22Rv1 (cell line): ENCODE data around the gene C10orf95.

Experiments
- H3K27ac ChIP-seq: fragments of 450-650 bp; 2 replicates; pipeline ENCODE4 v1.5.1; 2017
- CTCF ChIP-seq: fragments of 450-650 bp; IDR thresholded peaks from 2 replicates; pipeline ENCODE4 v1.5.1; 2017; ENCODE audit warnings: mild to moderate bottlenecking
- ZFX ChIP-seq: fragments of 450-650 bp; IDR thresholded peaks from 2 replicates; pipeline ENCODE4 v1.6.1; 2017; ENCODE audit warnings: antibody characterized with exemption, borderline replicate concordance

Gene C10orf95

GRCh38 chr10:102419269-102420180 is 31.8 kb downstream of the C10orf95 start:
- peak overlapping the region; percentile 97 for H3K27ac ChIP-seq
- TF ChIP-seq ZFX (no peak), CTCF (no peak)

DNA sequence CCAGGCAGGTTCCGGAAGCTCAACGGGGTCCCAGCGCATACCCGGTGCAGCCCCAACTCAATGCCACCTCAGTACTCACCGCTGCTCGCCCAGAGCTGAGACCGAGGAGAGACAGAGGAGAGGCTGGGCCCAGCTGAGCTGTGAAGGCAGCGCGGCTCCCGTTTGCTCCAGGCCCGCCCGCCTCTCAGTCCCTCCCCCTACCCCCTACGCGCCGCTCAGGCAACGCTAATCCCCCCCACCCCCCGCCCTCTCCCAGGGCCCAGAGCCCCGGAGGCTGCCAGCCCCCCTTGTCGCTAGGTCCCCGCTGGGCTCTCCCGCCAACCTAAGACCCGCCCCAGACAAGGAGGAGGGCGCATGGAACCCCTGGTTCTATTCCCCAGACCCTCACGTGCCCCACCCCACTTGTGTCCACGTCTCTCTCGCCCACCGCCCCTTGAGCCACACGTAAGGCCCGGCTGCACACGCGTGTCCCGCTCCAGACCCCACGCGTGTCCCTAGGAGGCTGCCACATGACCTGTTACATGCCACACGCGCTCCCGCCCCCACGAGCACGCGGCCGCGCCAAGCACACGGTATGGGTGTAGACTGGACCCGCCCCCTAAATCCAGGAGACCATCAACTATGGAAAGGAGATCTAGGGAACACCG is 32.6 kb downstream of the C10orf95 start, which contains the start of gene PSD:
Gene PSD (minus strand): TSS at position 164 of the 647 bp plus-strand sequence. CDS start 1,747 bp downstream, outside the sequence.
- TF ChIP-seq CTCF: no peak
- no peak for TF ChIP-seq ZFX
- H3K27ac ChIP-seq: peak within 1 kb of the TSS; percentile 97

- TF ChIP-seq ZFX (no peak), CTCF (no peak)
- H3K27ac ChIP-seq: no peak overlapping the region
These were observed 34.6 kb downstream of the C10orf95 start for GRCh38 chr10:102416695-102417094.

DNA sequence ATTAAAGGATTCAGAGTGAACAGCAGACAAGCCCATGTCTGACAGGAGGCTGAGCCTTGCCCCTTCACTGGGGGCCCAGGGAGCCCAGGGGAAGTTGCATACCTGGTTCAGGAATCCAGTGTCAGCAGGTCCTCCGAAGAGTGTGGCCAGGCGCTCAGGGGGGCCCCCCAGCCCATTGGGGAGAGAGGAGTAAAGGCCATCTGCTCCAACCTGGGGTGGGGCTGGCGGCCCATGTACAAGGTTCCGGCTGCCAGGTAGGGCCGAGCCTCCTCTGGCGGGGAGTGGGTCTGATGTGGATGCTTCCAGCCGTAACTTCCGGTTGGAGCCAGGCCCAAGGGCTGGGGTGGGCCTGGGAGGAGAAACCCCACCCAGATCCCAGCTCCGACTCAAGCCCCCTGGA is 35.1 kb downstream of the C10orf95 start:
- TF ChIP-seq ZFX: no peak
- no peak for TF ChIP-seq CTCF
- no peak overlapping the region for H3K27ac ChIP-seq

GRCh38 chr10:102414749-102415148 is 36.6 kb downstream of the C10orf95 start:
- TF ChIP-seq CTCF (no peak), ZFX (no peak)
- H3K27ac ChIP-seq: no peak overlapping the region

GRCh38 chr10:102413806-102414561 is 37.4 kb downstream of the C10orf95 start:
- no peak overlapping the region for H3K27ac ChIP-seq

More at GRCh38 chr10:102413806-102414561, 37.4 kb downstream of the C10orf95 start:
- TF ChIP-seq CTCF (no peak), ZFX (no peak)
